HK-2 (cell line): ENCODE measurements around the gene FGF18.
"Not testable (repeated sequence)": the region's sequence is repeated elsewhere in the genome, so short reads cannot be mapped to it uniquely, and the experiment has no call there.

Source experiments
- DNase-seq: peaks from one replicate; pipeline ENCODE4 v3.0.0-alpha.2; 2018; ENCODE audit not compliant: unreplicated experiment

FGF18 gene

GRCh38 chr5:171400169-171400568 lies 19.3 kb upstream of the FGF18 start:
- DNase-seq: no peak

GRCh38 chr5:171401167-171401947 lies 18.1 kb upstream of the FGF18 start:
- no peak for DNase-seq

GRCh38 chr5:171402751-171403150 lies 16.7 kb upstream of the FGF18 start:
- DNase-seq: not testable (repeated sequence)

GRCh38 chr5:171405615-171406014 lies 13.8 kb upstream of the FGF18 start:
- DNase-seq: no peak

GRCh38 chr5:171407234-171407633 lies 12.2 kb upstream of the FGF18 start:
- DNase-seq: no peak

- DNase-seq: no peak
Measured at GRCh38 chr5:171409164-171410136, 10.0 kb upstream of the FGF18 start.

- DNase-seq: no peak
Measured at GRCh38 chr5:171410181-171410580, 9.3 kb upstream of the FGF18 start.

- DNase-seq: no peak
Measured at GRCh38 chr5:171412186-171412585, 7.3 kb upstream of the FGF18 start.

- DNase-seq: no peak
Measured at GRCh38 chr5:171413153-171413910, 6.1 kb upstream of the FGF18 start.

- DNase-seq: not testable (repeated sequence)
Measured at GRCh38 chr5:171413993-171414392, 5.5 kb upstream of the FGF18 start.

GRCh38 chr5:171415115-171415730 lies 4.2 kb upstream of the FGF18 start:
- no peak for DNase-seq

GRCh38 chr5:171416160-171417049 lies 3.0 kb upstream of the FGF18 start:
- no peak for DNase-seq

GRCh38 chr5:171418316-171418981 lies 998 bp upstream of the FGF18 start:
- DNase-seq: peak; percentile 81

GRCh38 chr5:171419688-171420430 lies 412 bp downstream of the FGF18 start:
- no peak for DNase-seq

- DNase-seq: no peak
Measured at GRCh38 chr5:171420431-171421241, 1.2 kb downstream of the FGF18 start.

GRCh38 chr5:171421331-171422262 lies 2.1 kb downstream of the FGF18 start:
- no peak for DNase-seq

- DNase-seq: no peak
Measured at GRCh38 chr5:171422495-171422894, 3.0 kb downstream of the FGF18 start.
